DMS 273 (cell line): Measurements from ENCODE around the gene UTF1.

Experiments used
- DNase-seq: peaks from one replicate; lab custom pipeline; 2025; ENCODE audit not compliant: unreplicated experiment; lab: John Stamatoyannopoulos, UW

Gene UTF1

DNA sequence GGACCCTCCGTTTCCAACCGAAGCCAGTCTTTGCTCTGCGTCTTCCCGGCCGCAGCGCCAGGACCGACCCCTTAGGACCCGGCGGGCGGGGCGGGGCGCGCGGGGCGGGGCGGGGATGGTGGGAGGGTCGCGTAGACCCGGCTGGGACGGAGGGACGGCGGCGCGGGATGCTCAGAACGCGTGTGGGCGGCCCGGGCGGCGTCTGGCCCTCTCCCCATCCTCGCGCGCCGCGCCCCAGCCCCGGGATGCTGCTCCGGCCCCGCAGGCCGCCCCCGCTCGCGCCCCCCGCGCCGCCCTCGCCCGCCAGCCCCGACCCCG, at the start of gene UTF1:
Gene UTF1, plus strand, starts transcription at position 174 of the 318 bp plus-strand sequence. Its CDS starts 72 bp downstream, at position 246.
- no peak for DNase-seq

DNA sequence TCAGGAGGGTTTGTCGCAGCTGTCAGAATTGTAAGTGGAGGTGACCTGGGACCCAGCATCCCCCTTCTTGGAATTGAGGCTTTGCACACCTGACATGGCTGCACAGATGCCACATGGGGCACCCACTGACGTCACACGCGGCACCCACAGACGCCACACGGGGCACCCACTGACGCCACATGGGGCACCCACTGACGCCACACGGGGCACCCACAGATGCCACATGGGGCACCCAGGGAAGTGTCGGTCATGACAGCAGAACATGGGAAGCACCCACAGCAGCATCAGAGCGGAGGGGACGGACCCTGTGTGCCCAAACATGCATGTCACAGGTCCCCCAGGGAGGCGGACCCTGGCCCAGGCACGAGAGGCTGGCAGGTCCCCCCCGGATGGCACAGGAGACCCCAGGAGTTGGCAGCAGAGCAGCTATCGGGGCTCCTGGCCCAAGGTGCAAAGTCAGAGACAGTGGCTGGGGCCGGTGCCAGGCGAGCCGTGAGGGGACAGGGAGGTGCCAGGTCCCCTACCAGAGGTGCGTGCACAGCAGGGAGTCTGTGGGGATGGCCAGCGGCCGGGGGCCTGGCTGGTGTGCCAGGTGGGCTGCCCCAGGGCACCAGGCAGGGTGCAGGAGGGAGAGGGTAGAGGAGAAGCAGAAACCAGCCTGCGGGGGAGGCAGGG, 48.9 kb upstream of the UTF1 start:
- DNase-seq, result no peak

GRCh38 chr10:133182190-133182589, 47.8 kb upstream of the UTF1 start:
- DNase-seq, result no peak

DNA sequence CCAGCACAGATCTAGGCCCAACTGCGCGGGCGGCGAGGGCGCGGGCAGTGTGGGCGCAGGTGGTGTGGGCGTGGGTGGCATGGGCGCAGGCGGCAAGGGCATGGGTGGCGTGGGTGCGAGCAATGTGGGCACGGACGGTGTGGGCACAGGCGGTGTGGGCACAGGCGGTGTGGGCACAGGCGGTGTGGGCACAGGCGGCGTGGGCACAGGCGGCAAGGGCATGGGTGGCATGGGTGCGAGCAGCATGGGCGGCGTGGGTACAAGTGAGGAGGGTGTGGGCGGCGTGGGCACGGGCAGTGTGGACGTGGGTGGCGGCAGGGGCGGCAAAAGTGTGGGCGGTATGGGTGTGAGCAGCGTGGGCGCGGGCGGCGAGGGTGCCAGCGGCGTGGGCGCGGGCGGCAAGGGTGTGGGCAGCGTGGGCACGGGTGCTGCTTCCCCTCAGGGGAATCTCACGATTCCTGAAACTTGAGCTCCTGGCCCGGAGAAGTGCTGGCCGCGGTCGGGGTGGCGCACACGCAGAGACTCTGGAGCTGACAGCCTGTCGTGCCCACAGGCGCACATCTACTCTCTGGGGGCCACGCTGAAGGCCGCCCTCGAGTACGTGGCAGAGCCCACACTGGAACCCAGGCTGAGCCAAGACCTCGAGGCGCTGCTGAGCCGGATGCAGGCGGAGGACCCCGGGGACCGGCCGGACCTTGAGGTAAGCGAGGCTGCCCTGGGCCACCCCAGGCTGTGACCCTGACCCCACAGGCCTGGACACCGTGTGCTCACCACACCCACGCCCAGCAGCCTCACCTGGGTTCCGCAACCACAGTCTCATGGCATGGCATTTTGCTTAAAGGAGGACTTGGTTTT, 47.0 kb upstream of the UTF1 start:
- no peak for DNase-seq

DNA sequence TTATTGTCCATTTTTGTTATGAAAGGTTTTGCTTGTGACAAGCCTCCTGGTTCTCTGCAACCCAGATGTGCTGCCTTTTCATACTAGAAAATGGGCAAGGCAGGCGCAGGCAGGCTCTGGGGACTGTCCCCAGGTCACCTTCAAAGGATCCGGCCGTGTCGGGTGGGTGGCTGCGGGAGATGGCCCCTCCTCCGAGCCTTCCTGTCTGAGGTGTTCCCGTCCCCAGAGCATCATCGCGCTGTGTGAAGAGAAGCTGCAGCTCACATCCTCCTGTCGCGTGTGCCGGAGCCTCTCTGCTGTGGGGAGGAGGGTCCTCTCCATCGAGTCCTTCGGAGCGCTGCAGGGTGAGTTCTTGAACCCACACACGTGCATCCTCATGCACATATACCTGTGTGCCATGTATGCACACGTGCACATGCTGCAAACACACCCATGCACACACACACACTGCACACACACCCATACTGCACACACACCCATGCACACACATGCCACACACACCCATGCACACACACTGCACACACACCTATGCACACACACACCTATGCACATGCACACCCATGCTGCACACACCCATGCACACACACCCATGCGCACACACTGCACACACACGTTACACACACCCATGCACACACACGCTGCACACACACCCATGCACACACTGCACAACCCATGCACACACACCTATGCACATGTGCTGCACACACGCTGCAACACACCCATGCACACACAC, 46.2 kb upstream of the UTF1 start:
- DNase-seq, result no peak

- DNase-seq, result no peak
These were observed 45.3 kb upstream of the UTF1 start for GRCh38 chr10:133184591-133185244.

GRCh38 chr10:133185421-133185820, 44.6 kb upstream of the UTF1 start:
- DNase-seq, result no peak

DNA sequence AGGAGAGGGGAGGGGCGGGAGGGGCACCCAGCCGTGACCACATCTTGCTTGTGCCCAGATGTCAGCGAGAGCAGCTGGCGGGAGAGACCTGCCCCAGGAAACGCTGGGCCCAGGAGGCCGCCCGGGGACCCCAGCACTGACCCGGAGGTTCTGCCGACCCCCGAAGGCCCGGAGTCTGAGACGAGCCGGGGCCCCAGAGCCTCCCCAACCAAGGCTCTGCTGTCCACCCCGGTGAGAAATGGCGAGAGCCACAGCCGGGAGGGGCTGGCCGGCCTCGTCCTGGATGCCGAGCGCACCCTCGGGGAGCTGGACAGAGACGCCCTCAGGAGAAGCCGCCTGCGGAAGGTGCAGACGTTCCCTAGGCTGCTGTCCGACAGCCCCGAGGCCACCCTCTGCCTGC, 44.1 kb upstream of the UTF1 start:
- DNase-seq, result no peak

GRCh38 chr10:133186416-133187090, 43.5 kb upstream of the UTF1 start:
- DNase-seq, result no peak

GRCh38 chr10:133187091-133187905, 42.7 kb upstream of the UTF1 start:
- no peak for DNase-seq

GRCh38 chr10:133187906-133188681, 41.9 kb upstream of the UTF1 start:
- DNase-seq, result no peak

- no peak for DNase-seq
These were observed 40.8 kb upstream of the UTF1 start for GRCh38 chr10:133189256-133189655.

DNA sequence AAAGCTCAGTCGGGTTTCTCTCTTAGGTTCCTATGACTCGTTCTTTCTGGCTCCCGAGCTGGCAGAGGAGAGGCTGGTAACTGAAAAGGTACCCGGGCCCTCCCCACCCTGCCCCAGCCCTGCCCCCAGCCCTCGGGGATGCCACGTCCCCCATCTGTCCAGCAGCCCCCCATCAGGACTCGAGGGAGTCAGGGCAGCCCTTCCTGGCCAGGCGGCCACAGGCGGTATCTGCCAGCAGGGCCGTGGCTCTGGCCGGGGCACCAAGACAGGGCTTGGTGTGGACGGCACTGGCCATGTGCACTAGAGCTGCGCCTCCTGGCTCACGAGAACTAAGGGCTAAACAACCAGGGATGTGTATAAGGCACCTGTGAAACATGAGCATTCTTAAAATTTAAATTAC, 40.3 kb upstream of the UTF1 start:
- DNase-seq, result no peak

GRCh38 chr10:133190225-133190624, 39.8 kb upstream of the UTF1 start:
- no peak for DNase-seq

DNA sequence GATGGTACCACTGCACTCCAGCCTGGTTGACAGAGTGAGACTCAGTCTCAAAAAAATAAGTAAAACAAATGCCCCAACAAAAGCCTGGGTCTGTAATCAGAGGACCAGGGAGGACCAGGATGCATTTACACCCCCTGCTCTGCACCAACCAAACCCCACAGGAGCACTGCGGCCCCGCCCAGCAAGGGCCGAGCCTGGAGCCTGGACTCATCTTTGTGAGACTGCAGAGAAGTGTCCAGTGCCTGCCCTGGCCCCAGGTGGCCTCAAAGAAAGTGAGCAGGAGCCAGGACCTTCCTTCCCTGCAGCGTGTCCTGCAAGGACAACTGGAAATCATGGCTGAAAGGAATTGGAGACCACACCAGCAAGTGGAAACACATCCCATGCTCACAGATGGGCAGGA, 38.4 kb upstream of the UTF1 start:
- DNase-seq, result no peak

- no peak for DNase-seq
These were observed 35.9 kb upstream of the UTF1 start for GRCh38 chr10:133194151-133194550.

DNA sequence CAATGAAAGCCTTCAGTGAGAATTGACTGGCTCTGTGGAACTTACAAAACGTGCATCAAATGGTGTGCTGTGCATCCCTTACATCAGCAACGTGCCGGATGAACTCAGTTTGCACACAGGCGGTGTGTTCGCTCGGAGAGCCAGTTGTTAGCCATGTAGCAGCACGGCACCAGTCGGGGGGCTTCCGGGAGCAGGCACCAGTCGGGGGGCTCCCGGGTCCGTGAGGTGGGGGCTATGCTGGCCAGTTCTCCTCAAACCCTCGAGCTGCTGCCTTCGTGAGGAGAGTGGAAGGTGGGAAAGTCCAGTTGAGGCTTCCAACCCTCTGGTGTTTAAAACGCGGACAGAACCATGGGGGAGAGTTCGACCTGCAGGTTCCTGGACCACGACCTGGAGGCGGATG, 34.9 kb upstream of the UTF1 start:
- DNase-seq, result no peak

GRCh38 chr10:133195611-133196010, 34.4 kb upstream of the UTF1 start:
- no peak for DNase-seq

GRCh38 chr10:133196221-133196915, 33.6 kb upstream of the UTF1 start:
- DNase-seq, result no peak
